ENCODE data around the gene MMEL1.

DNA sequence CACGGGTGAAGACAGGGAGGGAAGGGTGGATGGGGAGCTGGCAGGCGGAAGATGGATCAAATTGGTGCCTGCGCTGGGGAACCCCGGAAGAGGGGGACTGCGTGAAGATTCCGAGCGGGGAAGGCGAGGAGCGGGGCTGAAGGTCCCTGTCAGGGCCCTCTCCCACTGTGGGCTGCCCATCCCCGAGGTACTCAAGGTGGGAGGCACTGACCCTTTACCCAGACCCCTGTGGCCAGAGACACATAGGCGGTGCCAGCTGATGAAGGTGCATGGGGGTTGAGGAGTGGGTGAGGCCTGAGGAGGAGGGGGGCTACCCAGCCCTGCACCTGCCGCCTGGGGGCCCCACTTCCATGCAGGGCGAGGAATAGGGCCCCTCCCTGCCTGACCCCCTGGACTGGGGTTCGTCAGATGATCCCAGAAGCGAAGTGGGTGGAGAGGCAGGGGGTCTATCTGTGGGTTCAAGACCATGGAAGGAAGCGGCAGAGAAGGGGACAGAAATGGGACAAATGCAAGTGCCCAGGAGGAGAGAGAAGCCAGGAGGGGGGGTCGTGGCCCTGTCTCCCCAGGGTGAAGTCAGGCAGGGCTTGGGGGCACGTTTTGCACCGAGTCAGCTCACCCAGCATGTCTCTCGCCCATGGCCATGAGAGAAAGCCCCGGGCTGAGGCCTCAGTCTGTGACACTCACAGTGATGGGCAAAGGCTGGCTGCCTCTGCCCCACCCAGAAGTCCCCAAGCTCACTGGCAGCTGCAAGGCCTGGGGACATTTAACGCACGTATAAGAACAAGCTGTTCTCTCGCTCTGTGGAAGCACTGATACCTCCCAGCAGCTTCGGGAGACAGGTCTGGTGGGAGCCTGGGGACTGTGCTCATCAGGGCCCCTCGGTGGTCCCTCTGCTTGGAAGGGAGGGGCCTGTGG is 7.0 kb upstream of the MMEL1 start:
- TF ChIP-seq, protein P1, sequence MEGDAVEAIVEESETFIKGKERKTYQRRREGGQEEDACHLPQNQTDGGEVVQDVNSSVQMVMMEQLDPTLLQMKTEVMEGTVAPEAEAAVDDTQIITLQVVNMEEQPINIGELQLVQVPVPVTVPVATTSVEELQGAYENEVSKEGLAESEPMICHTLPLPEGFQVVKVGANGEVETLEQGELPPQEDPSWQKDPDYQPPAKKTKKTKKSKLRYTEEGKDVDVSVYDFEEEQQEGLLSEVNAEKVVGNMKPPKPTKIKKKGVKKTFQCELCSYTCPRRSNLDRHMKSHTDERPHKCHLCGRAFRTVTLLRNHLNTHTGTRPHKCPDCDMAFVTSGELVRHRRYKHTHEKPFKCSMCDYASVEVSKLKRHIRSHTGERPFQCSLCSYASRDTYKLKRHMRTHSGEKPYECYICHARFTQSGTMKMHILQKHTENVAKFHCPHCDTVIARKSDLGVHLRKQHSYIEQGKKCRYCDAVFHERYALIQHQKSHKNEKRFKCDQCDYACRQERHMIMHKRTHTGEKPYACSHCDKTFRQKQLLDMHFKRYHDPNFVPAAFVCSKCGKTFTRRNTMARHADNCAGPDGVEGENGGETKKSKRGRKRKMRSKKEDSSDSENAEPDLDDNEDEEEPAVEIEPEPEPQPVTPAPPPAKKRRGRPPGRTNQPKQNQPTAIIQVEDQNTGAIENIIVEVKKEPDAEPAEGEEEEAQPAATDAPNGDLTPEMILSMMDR (IDR thresholded peaks at IDR 0.05) = no peak
- TF ChIP-seq POLR2A (IDR thresholded peaks at IDR 0.05) = no peak

Measured in heart left ventricle (tissue), 13 donors.